Nephron (organoid): ENCODE measurements around the gene SPRR2D.
"Not testable (repeated sequence)": the region's sequence is repeated elsewhere in the genome, so short reads cannot be mapped to it uniquely, and the experiment has no call there.

Source experiments
- H3K27ac Mint-ChIP-seq, 3 experiments: 2 replicates each; pipeline ENCODE4 v1.8.0; 2020; ENCODE audit warnings: mixed read lengths in 3 of 3, mild to moderate bottlenecking in 2 of 3, moderate library complexity in 1 of 3
- H3K27me3 Mint-ChIP-seq: 2 replicates; pipeline ENCODE4 v1.8.0; 2021; ENCODE audit warnings: low read depth, mild to moderate bottlenecking, moderate library complexity, mixed read lengths
- H3K36me3 Mint-ChIP-seq: 2 replicates; pipeline ENCODE4 v1.8.0; 2020; ENCODE audit warnings: low read depth, mixed read lengths
- H3K4me1 Mint-ChIP-seq: 2 replicates; pipeline ENCODE4 v1.8.0; 2020; ENCODE audit warnings: mixed read lengths
- H3K4me3 Mint-ChIP-seq, 3 experiments: 2 replicates each; pipeline ENCODE4 v1.8.0; 2020; ENCODE audit warnings: mild to moderate bottlenecking in 3 of 3, mixed read lengths in 3 of 3, moderate library complexity in 2 of 3
- H3K9me3 Mint-ChIP-seq: 2 replicates; pipeline ENCODE4 v1.8.0; 2020; ENCODE audit warnings: mixed read lengths
- CTCF ChIP-seq, 3 experiments: fragments of 200-600 bp; sonication (generic); IDR thresholded peaks; one replicate each; pipeline ENCODE4 v1.5.0; 2021; ENCODE audit warnings: antibody characterized with exemption in 3 of 3; ENCODE audit not compliant: unreplicated experiment in 3 of 3

The SPRR2D gene

GRCh38 chr1:153024413-153024812, 16.5 kb downstream of the SPRR2D start:
- H3K4me1 Mint-ChIP-seq = no peaks in the 10 kb centered on the region

GRCh38 chr1:153023109-153023508, 17.8 kb downstream of the SPRR2D start:
- H3K9me3 Mint-ChIP-seq = no peaks in the 10 kb centered on the region
- no peak for TF ChIP-seq CTCF (IDR thresholded peaks at IDR 0.05; ENCODE audit: unreplicated experiment in 3 of 3)
- peaks cover 4% of the 10 kb centered on the region for H3K27me3 Mint-ChIP-seq
- H3K4me1 Mint-ChIP-seq = no peaks in the 10 kb centered on the region
- no peak overlapping the region for H3K27ac Mint-ChIP-seq
- no peak overlapping the region for H3K4me3 Mint-ChIP-seq
- H3K36me3 Mint-ChIP-seq = no peaks in the 10 kb centered on the region

More at GRCh38 chr1:153024413-153024812, 16.5 kb downstream of the SPRR2D start:
- no peak for TF ChIP-seq CTCF (IDR thresholded peaks at IDR 0.05; ENCODE audit: unreplicated experiment in 3 of 3)
- no peaks in the 10 kb centered on the region for H3K27me3 Mint-ChIP-seq
- H3K9me3 Mint-ChIP-seq = no peaks in the 10 kb centered on the region
- H3K4me3 Mint-ChIP-seq = no peak overlapping the region
- H3K27ac Mint-ChIP-seq = no peak overlapping the region
- no peaks in the 10 kb centered on the region for H3K36me3 Mint-ChIP-seq

GRCh38 chr1:153022340-153022739, 18.6 kb downstream of the SPRR2D start:
- not testable (repeated sequence) for H3K4me1 Mint-ChIP-seq, H3K36me3 Mint-ChIP-seq, H3K9me3 Mint-ChIP-seq, H3K27me3 Mint-ChIP-seq, H3K4me3 Mint-ChIP-seq, H3K27ac Mint-ChIP-seq

- H3K4me1 Mint-ChIP-seq, H3K9me3 Mint-ChIP-seq, H3K27ac Mint-ChIP-seq, H3K4me3 Mint-ChIP-seq, H3K27me3 Mint-ChIP-seq, H3K36me3 Mint-ChIP-seq: not testable (repeated sequence)
These were observed 19.1 kb downstream of the SPRR2D start for GRCh38 chr1:153021829-153022228.

- not testable (repeated sequence) for H3K9me3 Mint-ChIP-seq, H3K4me1 Mint-ChIP-seq, H3K27ac Mint-ChIP-seq, H3K27me3 Mint-ChIP-seq, H3K36me3 Mint-ChIP-seq, H3K4me3 Mint-ChIP-seq
These were observed 29.6 kb downstream of the SPRR2D start for GRCh38 chr1:153011235-153011758.

- Mint-ChIP-seq H3K9me3 (peaks cover 3% of the 10 kb centered on the region), H3K36me3 (no peaks in the 10 kb centered on the region), H3K4me3 (no peak within 1 kb of the TSS), H3K27ac (no peak within 1 kb of the TSS), H3K27me3 (no peaks in the 10 kb centered on the region), H3K4me1 (no peaks in the 10 kb centered on the region)
- TF ChIP-seq CTCF (IDR thresholded peaks at IDR 0.05; ENCODE audit: unreplicated experiment in 3 of 3) = no peak
These were observed 39.5 kb downstream of the SPRR2D start, which contains the start of gene SPRR3 for GRCh38 chr1:153001382-153001781. Gene SPRR3, plus strand, starts transcription at chr1:153001749. Its CDS starts 1,272 bp downstream, at chr1:153003021.

- Mint-ChIP-seq H3K9me3 (peaks cover 7% of the 10 kb centered on the region), H3K36me3 (no peaks in the 10 kb centered on the region), H3K27ac (no peak overlapping the region), H3K4me3 (no peak overlapping the region), H3K4me1 (no peaks in the 10 kb centered on the region), H3K27me3 (peaks cover 3% of the 10 kb centered on the region)
- TF ChIP-seq CTCF (IDR thresholded peaks at IDR 0.05; ENCODE audit: unreplicated experiment in 3 of 3) = no peak
These were observed 40.6 kb downstream of the SPRR2D start for GRCh38 chr1:153000294-153000693.
